Activated CD8-positive, alpha-beta memory T cell treated with anti-CD3 and anti-CD28 coated beads for 1 hour (primary cell): Measurements from ENCODE around the gene KMT2A.
"Not testable (repeated sequence)": the region's sequence is repeated elsewhere in the genome, so short reads cannot be mapped to it uniquely, and the experiment has no call there.

ENCODE experiments used
- DNase-seq, 2 donors: peaks; one replicate each; pipeline ENCODE4 v3.0.0-alpha.2; 2020; ENCODE audit warnings: low read depth in 1 of 2; ENCODE audit errors: extremely low read depth in 1 of 2

KMT2A gene

GRCh38 chr11:118434553-118435289 lies 1.6 kb upstream of the KMT2A start:
- peak in 1 of 2 donors; percentile 10 for DNase-seq

- DNase-seq: peak in 1 of 2 donors; percentile 42
These were observed 901 bp upstream of the KMT2A start for GRCh38 chr11:118435290-118435892.

GRCh38 chr11:118436639-118437207 lies 431 bp downstream of the KMT2A start:
- DNase-seq: peak in 1 of 2 donors; percentile 32

- peak in 1 of 2 donors; percentile 20 for DNase-seq
These were observed 1.2 kb downstream of the KMT2A start for GRCh38 chr11:118437208-118438125.

GRCh38 chr11:118438314-118438931 lies 2.1 kb downstream of the KMT2A start:
- DNase-seq: peak in 1 of 2 donors; percentile 7

- no peak for DNase-seq
These were observed 3.4 kb downstream of the KMT2A start for GRCh38 chr11:118439646-118440045.

- DNase-seq: no peak
These were observed 5.5 kb downstream of the KMT2A start for GRCh38 chr11:118441770-118442275.

- no peak for DNase-seq
These were observed 6.0 kb downstream of the KMT2A start for GRCh38 chr11:118442301-118442700.

- DNase-seq: no peak
These were observed 6.8 kb downstream of the KMT2A start for GRCh38 chr11:118442908-118443589.

- DNase-seq: no peak
These were observed 7.4 kb downstream of the KMT2A start for GRCh38 chr11:118443590-118444218.

GRCh38 chr11:118447423-118447822 lies 11.1 kb downstream of the KMT2A start:
- no peak for DNase-seq

GRCh38 chr11:118448294-118448693 lies 12.0 kb downstream of the KMT2A start:
- DNase-seq: no peak

GRCh38 chr11:118449316-118449918 lies 13.1 kb downstream of the KMT2A start:
- DNase-seq: no peak

GRCh38 chr11:118450451-118450850 lies 14.2 kb downstream of the KMT2A start:
- DNase-seq: no peak

GRCh38 chr11:118462178-118462577 lies 25.9 kb downstream of the KMT2A start:
- no peak for DNase-seq

- DNase-seq: not testable (repeated sequence)
These were observed 32.7 kb downstream of the KMT2A start for GRCh38 chr11:118468968-118469367.

- no peak for DNase-seq
These were observed 34.7 kb downstream of the KMT2A start for GRCh38 chr11:118471030-118471429.

- DNase-seq: no peak
These were observed 37.2 kb downstream of the KMT2A start for GRCh38 chr11:118473537-118473936.

GRCh38 chr11:118476676-118477075 lies 40.4 kb downstream of the KMT2A start:
- no peak for DNase-seq
